GM18508 (cell line): ENCODE results near the gene KIZ.

Experiments
- ATAC-seq: cut with Tn5 transposase; IDR thresholded peaks from one replicate; pipeline ENCODE4 v1.9.1; 2021; ENCODE audit warnings: moderate number of reproducible peaks; ENCODE audit not compliant: insufficient read depth, unreplicated experiment

Gene KIZ, protein sequence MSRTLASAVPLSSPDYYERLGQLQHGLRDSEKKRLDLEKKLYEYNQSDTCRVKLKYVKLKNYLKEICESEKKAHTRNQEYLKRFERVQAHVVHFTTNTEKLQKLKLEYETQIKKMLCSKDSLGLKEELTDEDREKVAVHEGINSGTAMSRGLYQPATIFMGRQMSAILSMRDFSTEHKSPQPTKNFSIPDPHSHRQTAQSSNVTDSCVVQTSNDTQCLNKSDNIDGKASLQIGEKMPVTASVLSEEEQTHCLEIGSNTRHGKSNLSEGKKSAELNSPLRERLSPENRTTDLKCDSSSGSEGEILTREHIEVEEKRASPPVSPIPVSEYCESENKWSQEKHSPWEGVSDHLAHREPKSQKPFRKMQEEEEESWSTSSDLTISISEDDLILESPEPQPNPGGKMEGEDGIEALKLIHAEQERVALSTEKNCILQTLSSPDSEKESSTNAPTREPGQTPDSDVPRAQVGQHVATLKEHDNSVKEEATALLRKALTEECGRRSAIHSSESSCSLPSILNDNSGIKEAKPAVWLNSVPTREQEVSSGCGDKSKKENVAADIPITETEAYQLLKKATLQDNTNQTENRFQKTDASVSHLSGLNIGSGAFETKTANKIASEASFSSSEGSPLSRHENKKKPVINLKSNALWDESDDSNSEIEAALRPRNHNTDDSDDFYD

DNA sequence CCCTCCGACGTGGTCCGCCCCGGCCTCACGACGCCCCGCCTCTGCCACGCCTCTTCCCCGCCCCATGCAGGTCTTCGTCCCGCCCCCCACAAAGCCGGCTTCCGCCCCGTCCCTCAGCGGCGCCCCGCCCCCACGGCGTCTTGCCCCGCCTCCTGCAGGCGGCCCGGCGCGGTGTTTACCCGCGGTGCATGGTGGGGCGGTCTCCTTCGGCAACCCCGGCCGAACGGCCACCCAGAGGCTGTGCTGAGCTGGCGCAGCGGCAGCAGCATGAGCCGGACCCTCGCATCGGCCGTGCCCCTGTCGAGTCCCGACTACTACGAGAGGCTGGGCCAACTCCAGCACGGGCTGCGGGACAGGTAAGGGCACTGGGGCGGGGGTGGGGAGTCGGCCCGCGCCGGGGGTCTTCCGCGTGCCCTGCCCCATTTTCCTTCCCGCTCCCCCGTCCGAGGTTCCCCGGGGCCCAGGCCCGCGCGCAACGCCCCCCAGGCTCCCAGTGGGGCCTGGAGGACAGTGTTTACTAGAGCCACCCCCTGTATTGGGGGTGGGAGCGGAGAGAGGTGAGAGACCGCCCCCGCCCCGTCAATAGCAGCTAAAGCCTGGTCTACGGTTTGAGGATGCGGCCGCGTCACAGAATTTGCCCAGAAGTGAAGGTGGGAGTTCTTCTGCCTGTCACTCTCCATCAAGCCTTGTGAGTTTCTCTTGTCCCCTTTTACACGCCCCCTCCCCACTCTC, at the start of gene KIZ:
Gene KIZ (plus strand): TSS at position 234 of the 732 bp plus-strand sequence. CDS start 34 bp downstream, at position 268.
- ATAC-seq, result peak; percentile 86

DNA sequence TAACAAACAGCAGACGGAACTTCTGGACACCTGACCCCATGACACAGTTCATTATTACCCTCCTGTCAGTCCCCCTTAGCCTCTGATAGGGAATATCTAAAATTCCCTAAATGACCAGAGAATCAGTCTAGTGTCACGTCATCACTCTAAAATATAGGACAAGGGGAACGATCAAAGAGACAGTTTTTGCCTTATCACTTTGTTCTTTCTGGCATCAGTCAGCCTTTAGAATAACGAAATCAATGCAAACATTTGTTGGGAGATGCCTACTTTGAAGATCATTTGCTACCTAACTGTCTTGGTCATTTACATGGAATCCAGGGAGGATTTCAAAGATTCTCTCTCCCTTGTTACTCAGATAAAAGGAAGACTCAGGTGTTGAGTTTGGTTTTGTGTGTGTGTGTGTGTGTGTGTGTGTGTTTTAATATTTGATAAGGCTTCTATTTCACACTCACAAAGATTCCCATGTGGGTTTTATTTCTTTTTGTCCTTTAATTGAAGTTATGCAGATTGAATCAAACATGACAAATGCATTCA, 48.0 kb upstream of the KIZ start:
- no peak for ATAC-seq

DNA sequence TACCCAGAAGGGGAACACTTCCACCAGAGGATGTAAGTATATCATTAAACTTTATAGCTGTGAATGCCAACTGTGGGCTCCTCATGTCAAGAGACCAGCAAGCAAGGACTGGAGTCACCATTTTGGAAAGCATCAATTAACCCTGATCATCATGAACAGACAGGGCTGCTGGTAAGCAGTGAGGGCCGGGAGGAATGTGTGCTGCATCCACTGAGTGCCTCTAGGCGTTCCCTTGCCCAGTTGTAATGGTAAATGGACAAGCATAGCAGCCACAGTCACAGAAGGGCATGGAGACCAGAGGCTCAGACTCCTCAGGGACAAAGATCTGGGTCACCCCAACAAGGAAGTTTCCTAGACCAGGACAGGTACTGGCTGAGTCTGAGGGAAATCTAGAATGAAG, 43.3 kb upstream of the KIZ start:
- no peak for ATAC-seq

DNA sequence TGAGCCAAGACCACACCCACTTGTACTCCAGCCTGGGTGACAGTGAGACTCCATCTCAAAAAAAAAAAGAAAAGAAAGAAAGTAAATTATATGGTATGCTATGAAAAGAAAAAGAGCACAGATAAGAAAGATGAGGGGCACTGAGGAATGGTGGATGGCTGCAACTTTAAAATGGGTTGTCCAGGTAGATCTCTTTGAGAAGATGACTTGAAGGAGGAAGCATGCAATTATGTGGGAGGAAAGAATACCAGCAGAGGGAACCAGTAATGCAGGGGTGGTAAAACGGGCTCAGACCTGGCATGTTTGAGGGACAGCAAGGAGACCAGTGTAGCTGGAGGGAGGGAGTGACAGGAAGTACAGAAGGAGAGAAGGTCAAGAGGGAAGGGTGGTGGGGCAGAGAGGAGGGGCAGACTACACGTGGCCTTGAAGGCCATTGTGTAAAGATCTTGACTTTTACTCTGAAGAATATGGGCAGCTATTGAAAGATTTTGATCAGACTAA, 42.0 kb upstream of the KIZ start:
- no peak for ATAC-seq

DNA sequence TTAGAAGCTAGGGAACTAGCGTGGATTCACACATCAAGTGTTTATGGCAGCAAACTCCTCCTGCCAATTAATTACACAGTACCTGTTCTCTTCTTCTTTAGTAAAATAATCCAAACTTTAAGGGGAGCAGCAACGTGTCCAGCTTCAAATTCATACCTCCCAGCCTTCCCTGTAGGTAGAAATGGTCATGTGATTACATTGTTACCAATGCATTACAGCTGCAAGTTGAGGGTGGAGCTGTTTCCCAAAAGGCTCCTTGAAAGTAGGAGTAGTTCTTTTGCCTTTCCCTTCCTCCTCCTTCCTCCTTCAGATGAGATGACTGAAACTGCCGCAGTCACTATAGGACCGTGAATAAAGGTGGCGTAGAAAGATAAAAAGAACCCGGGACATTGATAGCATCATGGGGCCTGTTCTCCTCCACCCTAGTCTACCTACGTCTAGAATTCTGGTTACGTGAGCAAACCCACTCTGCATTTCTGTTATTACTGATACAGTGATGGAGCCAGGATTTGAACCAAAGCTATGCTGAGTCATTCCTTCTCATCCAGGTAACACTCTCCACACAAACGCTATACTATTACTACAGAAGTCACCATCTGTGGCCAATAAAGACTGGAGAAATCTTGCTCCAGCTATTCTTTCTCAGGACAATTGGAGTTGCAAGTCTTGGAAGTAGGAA, 37.9 kb upstream of the KIZ start:
- ATAC-seq, result no peak

DNA sequence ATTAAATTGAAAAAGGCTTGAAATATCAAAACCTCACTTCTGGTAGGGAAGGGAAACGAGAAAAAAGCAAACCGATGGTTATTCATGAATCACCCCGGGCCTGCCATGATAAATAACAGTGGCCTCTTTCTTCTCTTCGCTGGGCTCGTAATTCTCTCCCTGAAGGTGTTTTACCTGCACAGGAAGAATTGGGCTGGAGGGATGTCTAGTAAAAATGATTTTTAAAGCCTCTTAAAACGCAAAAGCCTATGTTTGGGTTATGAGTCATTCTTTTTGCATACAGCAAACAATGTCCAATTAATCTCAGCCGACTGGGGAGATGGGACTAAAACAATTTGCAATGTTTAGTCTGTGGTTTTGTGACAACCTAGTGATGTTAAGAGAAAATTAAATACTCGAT, 36.5 kb upstream of the KIZ start:
- ATAC-seq, result no peak

DNA sequence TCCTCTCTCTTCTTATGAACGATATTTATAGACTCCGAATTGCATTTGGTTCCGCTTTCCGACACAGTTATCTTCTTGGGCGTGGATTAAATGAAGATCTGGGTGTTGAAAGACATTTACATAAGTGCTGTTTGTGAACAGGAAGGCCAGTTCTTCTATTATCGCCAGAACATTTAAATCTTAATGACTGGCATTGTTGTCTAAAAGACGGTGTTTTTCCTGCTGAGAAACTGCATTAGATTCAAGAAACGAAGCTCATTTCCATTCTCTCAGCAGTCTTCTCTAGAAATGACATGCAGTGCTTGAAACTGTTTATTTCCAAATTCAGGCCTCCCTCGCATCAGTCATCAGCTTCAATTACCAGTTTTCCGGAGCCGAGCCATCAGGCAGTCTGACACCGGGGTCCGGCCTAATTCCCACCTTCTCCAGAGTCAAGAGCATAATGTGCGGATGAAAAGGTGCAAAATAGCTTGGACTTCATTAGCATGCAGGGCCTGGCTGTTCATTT, 35.7 kb upstream of the KIZ start:
- ATAC-seq, result no peak

DNA sequence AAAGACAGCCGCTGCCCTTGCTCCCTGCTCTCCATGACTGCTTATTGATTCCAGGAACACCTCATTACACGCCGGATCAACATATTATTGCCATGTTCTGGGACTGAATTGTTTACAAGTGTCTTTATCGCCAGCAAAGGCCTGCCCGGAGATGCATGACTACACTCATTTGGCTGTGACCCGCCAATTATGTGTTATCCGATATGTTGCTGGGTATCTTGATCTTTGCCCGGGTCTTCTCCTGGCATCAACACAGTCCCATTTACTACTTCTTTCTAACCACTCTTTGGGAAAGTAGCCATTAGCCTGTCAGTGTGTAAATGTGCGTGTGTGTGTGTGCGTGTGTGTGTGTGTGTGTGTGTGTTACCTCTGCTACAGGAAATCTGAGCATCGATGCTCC, 35.2 kb upstream of the KIZ start:
- ATAC-seq, result no peak

DNA sequence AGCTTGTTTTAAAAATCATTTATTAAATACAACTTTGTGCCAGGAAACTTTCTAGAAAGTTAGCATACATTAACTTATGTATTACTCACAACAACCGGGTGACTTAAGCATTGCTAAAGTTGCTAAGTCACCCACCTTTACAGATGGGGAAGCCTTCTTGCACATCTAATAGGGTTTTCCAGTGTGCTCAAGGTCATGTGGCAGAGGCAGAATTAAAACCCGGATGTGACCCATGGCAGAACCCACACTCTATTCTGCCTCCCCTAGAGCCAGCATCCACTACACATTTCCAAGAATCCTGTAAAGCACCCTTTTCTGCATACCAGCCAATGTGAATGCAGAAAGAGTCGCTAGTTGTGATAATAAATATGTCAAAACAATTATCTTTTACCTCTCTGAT, 33.1 kb upstream of the KIZ start:
- no peak for ATAC-seq

DNA sequence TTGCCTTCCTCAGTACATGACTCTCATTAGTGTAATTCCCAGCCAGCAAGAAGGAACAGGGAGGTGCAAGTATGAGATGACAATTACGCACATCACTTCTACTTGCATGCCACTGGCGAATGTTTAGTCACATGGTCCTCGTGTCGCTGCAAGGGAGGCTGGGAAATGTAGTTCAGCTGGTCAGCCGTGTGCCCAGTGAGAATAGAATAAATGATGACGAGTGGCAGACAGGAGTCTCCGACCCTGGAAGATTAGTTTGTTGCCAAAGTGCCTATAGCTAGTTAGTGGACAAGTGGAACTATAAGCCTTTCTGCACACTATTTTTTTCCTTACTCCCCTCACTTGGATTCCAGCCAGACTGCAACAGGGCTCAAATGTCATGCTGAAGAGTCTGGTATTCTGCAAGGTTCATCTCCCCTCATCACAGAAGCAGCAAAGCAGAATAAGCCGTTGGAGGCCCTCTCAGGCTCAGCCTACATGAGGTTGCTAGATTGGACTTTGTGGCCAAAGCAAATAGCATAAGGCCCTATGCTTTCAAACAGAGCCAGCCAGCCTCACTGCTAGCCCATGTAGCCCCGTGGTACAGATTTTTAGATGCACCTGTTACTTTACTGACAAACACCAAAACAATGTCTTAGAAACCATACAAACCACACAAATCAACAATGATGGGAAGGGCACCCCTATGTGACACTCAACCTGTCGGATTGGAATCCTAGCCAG, 29.4 kb upstream of the KIZ start:
- ATAC-seq, result no peak

DNA sequence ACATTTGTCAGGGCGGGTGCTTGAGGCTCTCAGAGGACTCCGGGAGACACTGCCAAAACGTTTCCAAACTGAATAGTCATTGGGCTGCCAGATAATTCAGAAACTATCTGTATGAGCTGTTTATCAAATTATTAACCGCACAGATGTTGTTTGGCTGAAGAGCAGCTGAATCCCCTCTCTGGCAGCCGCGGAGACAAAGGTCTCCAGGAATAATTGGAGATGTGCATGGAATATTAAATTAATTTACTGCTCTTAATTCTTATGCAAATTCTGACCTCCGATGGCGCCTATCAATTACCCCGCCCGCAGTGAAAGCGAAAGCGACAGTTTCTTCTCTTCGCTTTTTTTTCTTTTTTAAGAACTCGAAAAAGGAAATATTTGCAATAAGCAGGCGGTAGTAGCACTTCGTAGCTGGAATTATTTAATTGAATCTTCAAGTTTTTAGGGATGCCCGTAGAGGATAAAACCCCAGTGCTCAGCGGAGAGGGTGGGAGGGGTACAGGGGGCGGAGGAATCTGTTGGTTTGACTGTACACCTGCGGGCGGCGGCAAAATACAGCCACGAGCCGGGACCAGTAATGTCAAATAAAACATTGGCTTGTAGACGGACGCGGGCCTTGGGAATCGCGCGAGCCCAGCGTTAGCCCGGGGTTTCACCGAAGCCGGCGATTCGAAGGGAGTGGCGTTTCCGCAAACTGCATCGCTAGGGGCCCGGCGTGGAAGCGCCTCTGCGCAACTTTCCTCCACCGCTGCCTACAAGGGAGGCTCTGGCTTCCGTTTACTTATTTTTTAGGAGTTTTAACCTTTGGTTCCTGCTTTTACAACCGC, 25.9 kb upstream of the KIZ start:
- ATAC-seq, result no peak

DNA sequence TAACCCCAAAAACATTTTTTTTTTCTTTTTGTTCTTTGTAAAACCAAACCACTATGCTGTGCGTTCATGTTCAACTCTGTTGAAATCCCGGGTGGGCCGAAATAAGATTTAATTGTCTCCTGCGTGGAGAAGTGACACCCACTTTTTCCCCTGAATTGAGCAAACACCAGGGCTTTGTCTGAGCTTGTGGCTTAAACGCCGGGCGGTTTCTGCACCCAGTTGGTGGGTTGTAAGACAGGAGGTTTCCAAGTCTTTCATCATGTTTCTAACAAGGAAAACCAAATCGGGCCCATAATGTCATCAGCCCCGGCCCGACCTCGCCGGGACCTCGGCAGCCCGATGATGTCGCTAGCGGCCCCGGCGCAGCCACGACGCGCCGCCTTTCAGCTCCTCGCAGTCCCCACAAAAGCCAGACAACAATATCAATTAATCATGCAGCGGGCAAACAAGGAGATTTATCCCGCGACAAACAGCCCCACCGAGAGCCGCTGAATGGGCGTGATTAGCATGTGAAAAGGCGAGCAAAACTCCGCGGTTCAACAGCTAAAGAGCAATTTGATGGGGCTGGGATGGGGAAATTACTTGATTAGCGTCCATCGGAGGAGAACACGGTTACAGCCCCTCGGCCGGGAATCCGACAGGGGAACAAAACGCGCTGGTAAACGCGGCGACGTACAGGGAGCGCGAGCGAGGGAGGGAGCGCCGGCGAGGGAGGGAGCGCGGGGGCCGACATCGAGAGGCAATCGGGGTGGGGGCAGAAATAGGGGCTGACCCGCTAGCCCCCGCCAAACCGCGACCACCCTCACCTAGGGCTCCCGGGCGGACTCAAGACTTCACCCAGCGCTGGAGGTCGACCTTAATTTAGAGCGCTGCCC, 25.1 kb upstream of the KIZ start:
- ATAC-seq, result no peak

DNA sequence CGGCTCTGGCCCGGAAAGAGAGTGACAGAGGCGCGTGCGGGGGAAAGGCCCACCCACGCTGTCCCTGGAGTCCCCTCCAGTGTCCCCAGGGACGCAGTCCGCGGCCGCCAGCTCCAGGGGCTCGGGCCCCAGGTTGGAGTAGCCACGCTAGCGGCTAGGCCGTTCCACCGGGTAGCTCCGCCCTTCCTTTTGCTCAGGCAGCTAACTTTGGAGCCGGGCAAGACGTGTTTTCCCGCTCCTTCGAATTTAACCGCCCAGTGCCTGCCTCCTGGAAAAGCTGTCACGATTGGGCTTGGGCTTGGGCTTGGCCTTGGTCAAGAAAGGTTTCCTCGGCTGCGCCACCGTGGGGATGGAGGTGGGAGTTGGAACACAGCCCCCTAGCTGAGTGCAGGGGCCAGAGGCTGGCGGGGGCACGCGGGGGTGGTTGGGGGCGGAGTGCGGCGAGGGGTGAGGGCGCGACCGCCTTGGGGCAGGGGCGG, 24.4 kb upstream of the KIZ start:
- no peak for ATAC-seq

DNA sequence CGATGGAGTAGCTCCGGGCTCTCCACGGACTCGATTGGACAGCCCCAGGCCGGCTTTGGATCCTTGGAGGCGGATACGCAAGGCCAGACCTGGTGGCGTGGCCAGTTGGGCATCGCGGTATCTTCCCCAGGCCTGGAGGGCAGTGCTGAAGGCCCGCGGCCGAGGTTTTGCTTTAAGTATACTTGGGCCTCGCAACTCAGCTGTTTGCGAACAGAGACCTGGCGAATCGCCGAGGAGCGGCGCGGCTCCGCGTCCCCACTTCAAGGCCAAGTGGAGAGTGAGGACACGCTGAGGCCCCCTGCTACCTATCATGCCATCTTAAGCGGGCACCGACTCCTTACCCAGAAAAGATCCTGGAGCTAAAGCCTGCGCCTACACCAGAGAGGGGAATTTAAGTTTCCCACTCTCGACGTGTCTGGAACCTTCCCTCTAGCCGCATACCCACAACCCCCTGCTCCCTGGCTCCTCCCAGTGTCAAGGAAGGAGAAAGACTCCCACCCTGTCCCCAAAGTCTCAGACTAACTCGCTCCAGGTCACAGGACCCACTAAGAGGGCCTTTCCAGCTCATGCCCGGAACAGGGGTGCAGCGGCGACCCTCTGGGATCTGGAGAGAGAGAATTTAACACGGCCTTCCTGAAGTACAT, 23.8 kb upstream of the KIZ start:
- ATAC-seq, result no peak

DNA sequence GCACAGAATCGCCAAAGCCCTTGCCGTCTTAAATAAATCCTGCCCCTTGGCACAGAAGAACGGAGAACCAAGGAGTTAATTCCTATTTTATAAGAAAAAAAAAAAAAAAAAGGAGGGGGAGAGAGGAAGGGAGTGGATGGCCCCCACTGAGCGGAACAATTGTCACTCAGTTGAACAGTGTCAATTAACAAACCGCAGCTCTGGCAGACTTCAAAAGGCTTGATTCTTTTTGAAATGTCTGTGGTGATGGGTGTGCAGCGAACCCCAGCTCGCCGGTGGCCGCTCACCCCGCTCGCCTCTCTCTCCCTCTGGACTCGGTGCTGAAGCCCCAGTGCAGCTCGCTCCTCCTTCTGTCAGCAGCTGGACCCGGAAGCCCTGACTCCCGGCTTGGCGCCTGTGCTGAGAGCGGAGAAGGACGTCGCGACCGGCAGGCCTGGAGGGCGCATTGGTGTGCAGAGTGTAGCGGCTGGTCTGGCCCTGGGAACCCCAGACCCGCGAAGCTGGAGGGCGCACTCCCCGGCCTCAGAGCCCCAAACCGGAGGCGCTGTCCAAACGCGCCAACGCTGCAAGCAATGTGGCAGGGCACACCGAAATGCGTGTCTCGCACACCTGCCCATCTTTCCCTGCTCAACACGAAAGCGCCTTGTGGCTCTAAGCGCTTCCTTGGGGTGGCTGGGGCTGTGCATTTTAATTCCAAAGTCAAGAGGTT, 23.1 kb upstream of the KIZ start:
- ATAC-seq, result no peak
